ENCODE data around the gene EPOP. TPM values are rescaled to one million over a fixed set of nuclear protein-coding genes. Genes with fewer than 3 reads are reported as not detected.

Gene EPOP
- total and polyA plus RNA-seq, 2 of the 13 experiments (the other 11 are each of a cell fraction or from before 2014, with no cell fraction given), result 14.7 to 37.8 TPM

DNA sequence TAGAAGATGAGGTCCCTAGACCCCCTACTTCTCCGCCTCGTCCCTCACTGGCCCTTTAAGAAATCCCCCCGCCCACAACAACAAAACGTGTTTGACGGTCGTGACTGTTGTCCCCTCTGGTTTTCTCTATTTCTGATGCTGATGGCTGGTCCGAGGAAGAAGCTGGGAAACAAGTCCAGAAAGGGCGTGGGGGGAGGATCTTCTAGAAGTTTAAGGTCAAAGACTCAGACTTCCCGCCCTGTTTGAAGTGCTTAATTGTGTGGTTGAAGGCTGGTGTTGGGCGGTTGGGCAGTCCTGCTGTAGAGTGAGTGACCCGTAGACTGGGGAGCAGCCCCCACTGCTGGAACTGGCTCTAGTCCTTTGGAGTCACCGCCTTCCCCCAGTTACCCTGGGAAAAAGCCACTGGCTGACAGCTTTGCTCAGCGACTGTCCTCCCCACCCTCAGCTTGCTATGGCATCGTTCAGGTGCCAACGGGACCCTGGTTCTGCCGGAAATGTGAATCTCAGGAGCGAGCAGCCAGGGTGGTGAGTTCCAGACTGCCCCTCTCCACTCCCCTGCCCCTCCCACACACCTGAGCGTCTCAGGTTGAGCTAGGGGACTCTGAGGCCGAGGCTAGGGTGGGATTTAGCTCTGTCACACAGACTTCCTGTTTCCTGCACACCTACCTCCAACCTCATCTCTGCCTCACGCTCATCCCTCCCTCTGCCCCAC, 31.9 kb upstream of the EPOP start (continued):
- no peak for TF ChIP-seq NRL (CRISPR knock-in tag; IDR thresholded peaks at IDR 0.05; ENCODE audit: borderline replicate concordance)
- TF ChIP-seq ZNF432 (CRISPR knock-in tag; IDR thresholded peaks at IDR 0.05; ENCODE audit: borderline replicate concordance), result no peak
- no peak for TF ChIP-seq CBX1 (IDR thresholded peaks at IDR 0.05; ENCODE audit: low read depth)
- TF ChIP-seq, protein P1, sequence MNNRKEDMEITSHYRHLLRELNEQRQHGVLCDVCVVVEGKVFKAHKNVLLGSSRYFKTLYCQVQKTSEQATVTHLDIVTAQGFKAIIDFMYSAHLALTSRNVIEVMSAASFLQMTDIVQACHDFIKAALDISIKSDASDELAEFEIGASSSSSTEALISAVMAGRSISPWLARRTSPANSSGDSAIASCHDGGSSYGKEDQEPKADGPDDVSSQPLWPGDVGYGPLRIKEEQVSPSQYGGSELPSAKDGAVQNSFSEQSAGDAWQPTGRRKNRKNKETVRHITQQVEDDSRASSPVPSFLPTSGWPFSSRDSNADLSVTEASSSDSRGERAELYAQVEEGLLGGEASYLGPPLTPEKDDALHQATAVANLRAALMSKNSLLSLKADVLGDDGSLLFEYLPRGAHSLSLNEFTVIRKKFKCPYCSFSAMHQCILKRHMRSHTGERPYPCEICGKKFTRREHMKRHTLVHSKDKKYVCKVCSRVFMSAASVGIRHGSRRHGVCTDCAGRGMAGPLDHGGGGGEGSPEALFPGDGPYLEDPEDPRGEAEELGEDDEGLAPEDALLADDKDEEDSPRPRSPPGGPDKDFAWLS (CRISPR knock-in tag; IDR thresholded peaks at IDR 0.05; ENCODE audit: borderline replicate concordance), result peak; percentile 70; the same call in 1 of the 2 replicates
- TF ChIP-seq ETV5 (CRISPR knock-in tag; IDR thresholded peaks at IDR 0.05; ENCODE audit: borderline replicate concordance), result 0 out of 2 replicates have a peak, but pooled peaks have one; percentile 11
- no peak for TF ChIP-seq TBP (CRISPR knock-in tag; IDR thresholded peaks at IDR 0.05)
- TF ChIP-seq ZNF83 (CRISPR knock-in tag; IDR thresholded peaks at IDR 0.05; ENCODE audit: borderline replicate concordance), result 0 out of 2 replicates have a peak, but pooled peaks have one; percentile 35
- no peak for TF ChIP-seq GZF1 (CRISPR knock-in tag; IDR thresholded peaks at IDR 0.05)
- TF ChIP-seq, protein P2, sequence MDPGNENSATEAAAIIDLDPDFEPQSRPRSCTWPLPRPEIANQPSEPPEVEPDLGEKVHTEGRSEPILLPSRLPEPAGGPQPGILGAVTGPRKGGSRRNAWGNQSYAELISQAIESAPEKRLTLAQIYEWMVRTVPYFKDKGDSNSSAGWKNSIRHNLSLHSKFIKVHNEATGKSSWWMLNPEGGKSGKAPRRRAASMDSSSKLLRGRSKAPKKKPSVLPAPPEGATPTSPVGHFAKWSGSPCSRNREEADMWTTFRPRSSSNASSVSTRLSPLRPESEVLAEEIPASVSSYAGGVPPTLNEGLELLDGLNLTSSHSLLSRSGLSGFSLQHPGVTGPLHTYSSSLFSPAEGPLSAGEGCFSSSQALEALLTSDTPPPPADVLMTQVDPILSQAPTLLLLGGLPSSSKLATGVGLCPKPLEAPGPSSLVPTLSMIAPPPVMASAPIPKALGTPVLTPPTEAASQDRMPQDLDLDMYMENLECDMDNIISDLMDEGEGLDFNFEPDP (CRISPR knock-in tag; conservative IDR thresholded peaks at IDR 0.05), result no peak
- TF ChIP-seq ZSCAN20 (CRISPR knock-in tag; IDR thresholded peaks at IDR 0.05; ENCODE audit: borderline replicate concordance), result no peak
- TF ChIP-seq TMF1 (CRISPR knock-in tag; IDR thresholded peaks at IDR 0.05; ENCODE audit: low read depth), result no peak
- TF ChIP-seq, protein P3, sequence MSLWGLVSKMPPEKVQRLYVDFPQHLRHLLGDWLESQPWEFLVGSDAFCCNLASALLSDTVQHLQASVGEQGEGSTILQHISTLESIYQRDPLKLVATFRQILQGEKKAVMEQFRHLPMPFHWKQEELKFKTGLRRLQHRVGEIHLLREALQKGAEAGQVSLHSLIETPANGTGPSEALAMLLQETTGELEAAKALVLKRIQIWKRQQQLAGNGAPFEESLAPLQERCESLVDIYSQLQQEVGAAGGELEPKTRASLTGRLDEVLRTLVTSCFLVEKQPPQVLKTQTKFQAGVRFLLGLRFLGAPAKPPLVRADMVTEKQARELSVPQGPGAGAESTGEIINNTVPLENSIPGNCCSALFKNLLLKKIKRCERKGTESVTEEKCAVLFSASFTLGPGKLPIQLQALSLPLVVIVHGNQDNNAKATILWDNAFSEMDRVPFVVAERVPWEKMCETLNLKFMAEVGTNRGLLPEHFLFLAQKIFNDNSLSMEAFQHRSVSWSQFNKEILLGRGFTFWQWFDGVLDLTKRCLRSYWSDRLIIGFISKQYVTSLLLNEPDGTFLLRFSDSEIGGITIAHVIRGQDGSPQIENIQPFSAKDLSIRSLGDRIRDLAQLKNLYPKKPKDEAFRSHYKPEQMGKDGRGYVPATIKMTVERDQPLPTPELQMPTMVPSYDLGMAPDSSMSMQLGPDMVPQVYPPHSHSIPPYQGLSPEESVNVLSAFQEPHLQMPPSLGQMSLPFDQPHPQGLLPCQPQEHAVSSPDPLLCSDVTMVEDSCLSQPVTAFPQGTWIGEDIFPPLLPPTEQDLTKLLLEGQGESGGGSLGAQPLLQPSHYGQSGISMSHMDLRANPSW (CRISPR knock-in tag; IDR thresholded peaks at IDR 0.05; ENCODE audit: borderline replicate concordance), result no peak
- TF ChIP-seq, protein P4, sequence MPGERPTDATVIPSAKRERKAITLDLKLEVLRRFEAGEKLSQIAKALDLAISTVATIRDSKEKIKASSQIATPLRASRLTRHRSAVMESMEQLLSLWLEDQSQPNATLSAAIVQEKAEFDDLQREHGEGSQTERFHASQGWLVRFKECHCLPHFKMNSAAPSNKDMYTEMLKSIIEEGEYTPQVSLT (CRISPR knock-in tag; IDR thresholded peaks at IDR 0.05; ENCODE audit: borderline replicate concordance, low read depth), result no peak; the same call in 1 of the 2 replicates
- TF ChIP-seq PCBP1 (IDR thresholded peaks at IDR 0.05; ENCODE audit: borderline replicate concordance, low read depth, low read length), result no peak
- TF ChIP-seq, protein P5, sequence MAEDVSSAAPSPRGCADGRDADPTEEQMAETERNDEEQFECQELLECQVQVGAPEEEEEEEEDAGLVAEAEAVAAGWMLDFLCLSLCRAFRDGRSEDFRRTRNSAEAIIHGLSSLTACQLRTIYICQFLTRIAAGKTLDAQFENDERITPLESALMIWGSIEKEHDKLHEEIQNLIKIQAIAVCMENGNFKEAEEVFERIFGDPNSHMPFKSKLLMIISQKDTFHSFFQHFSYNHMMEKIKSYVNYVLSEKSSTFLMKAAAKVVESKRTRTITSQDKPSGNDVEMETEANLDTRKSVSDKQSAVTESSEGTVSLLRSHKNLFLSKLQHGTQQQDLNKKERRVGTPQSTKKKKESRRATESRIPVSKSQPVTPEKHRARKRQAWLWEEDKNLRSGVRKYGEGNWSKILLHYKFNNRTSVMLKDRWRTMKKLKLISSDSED (CRISPR knock-in tag; IDR thresholded peaks at IDR 0.05), result no peak; the same call in 1 of the 2 replicates
- no peak for TF ChIP-seq KAT2B (IDR thresholded peaks at IDR 0.05; ENCODE audit: borderline replicate concordance, low read depth, low read length)
- TF ChIP-seq CENPX (CRISPR knock-in tag; IDR thresholded peaks at IDR 0.05), result no peak
- TF ChIP-seq KMT2A (CRISPR knock-in tag; IDR thresholded peaks at IDR 0.05), result 0 out of 2 replicates have a peak, but pooled peaks have one; percentile 29
- no peak for TF ChIP-seq AGO2 (optimal IDR thresholded peaks at IDR 0.05; ENCODE audit: low read depth, low read length)
- TF ChIP-seq, protein P6, sequence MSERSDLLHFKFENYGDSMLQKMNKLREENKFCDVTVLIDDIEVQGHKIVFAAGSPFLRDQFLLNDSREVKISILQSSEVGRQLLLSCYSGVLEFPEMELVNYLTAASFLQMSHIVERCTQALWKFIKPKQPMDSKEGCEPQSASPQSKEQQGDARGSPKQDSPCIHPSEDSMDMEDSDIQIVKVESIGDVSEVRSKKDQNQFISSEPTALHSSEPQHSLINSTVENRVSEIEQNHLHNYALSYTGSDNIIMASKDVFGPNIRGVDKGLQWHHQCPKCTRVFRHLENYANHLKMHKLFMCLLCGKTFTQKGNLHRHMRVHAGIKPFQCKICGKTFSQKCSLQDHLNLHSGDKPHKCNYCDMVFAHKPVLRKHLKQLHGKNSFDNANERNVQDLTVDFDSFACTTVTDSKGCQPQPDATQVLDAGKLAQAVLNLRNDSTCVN (CRISPR knock-in tag; IDR thresholded peaks at IDR 0.05; ENCODE audit: borderline replicate concordance), result 0 out of 2 replicates have a peak, but pooled peaks have one; percentile 17
